ENCODE results near the gene VEPH1. TPM values are rescaled to one million over a fixed set of nuclear protein-coding genes. Genes with fewer than 3 reads are reported as not detected.

The VEPH1 gene
- total RNA-seq, 1 donor = 152 TPM

GRCh38 chr3:157405457-157405856 is 97.8 kb downstream of the VEPH1 start:
- DNase-seq (ENCODE audit: low read depth) = peak; percentile 35
- H3K4me3 ChIP-seq (ENCODE audit: low read depth, low read length) = no peak overlapping the region
- TF ChIP-seq CTCF (IDR thresholded peaks at IDR 0.05; ENCODE audit: insufficient read depth, low read length) = no peak

DNA sequence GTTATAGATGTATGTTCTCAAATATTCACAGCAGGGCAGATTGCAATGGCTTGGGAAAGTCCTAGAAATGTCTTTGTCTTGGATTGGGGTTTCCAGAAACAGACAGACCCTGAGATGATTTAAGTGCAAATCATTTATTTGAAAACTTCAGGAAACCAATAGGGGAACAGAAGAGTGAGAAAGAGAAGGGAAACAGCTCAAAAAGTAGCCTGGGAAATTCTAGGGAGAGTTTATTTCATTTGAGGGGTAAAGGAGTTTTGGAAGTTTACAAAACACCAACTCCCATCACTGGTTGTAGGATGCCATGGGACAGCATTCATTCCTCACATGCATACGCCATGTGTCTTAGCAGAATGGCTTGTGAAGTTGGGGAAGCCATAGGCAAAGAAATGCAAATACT is 98.8 kb downstream of the VEPH1 start:
- no peak overlapping the region for H3K4me3 ChIP-seq (ENCODE audit: low read depth, low read length)
- DNase-seq (ENCODE audit: low read depth) = no peak
- TF ChIP-seq CTCF (IDR thresholded peaks at IDR 0.05; ENCODE audit: insufficient read depth, low read length) = no peak

GRCh38 chr3:157398598-157398997 is 104.6 kb downstream of the VEPH1 start:
- TF ChIP-seq CTCF (IDR thresholded peaks at IDR 0.05; ENCODE audit: insufficient read depth, low read length) = no peak

DNA sequence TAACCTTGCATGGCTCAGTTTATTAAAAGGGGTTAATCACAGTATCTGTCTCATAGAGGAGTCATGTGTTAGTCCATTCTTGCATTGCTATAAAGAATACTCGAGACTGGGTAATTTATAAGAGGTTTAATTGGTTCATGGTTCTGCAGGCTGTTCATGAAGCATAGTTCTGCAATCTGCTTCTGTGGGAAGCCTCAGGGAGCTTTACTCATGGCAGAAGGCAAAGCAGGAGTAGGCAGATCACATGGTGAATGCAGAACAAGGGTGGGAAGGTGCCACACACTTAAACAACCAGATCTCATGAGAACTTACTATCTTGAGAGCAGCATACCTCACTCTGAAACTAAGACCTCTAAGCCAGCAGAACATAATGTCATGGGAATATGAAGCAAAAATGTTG is 108.8 kb downstream of the VEPH1 start:
- no peak for DNase-seq (ENCODE audit: low read depth)
- H3K4me3 ChIP-seq (ENCODE audit: low read depth, low read length) = no peak overlapping the region
- no peak for TF ChIP-seq CTCF (IDR thresholded peaks at IDR 0.05; ENCODE audit: insufficient read depth, low read length)

More at GRCh38 chr3:157398598-157398997, 104.6 kb downstream of the VEPH1 start:
- H3K4me3 ChIP-seq (ENCODE audit: low read depth, low read length) = no peak overlapping the region
- DNase-seq (ENCODE audit: low read depth) = no peak

GRCh38 chr3:157393113-157393512 is 110.1 kb downstream of the VEPH1 start:
- no peak overlapping the region for H3K4me3 ChIP-seq (ENCODE audit: low read depth, low read length)
- DNase-seq (ENCODE audit: low read depth) = peak; percentile 47
- no peak for TF ChIP-seq CTCF (IDR thresholded peaks at IDR 0.05; ENCODE audit: insufficient read depth, low read length)

GRCh38 chr3:157392104-157392503 is 111.1 kb downstream of the VEPH1 start:
- no peak overlapping the region for H3K4me3 ChIP-seq (ENCODE audit: low read depth, low read length)
- DNase-seq (ENCODE audit: low read depth) = no peak
- no peak for TF ChIP-seq CTCF (IDR thresholded peaks at IDR 0.05; ENCODE audit: insufficient read depth, low read length)
